Measurements from ENCODE around the gene RADX.
"Not testable (repeated sequence)": the region's sequence is repeated elsewhere in the genome, so short reads cannot be mapped to it uniquely, and the experiment has no call there.

The RADX gene, protein sequence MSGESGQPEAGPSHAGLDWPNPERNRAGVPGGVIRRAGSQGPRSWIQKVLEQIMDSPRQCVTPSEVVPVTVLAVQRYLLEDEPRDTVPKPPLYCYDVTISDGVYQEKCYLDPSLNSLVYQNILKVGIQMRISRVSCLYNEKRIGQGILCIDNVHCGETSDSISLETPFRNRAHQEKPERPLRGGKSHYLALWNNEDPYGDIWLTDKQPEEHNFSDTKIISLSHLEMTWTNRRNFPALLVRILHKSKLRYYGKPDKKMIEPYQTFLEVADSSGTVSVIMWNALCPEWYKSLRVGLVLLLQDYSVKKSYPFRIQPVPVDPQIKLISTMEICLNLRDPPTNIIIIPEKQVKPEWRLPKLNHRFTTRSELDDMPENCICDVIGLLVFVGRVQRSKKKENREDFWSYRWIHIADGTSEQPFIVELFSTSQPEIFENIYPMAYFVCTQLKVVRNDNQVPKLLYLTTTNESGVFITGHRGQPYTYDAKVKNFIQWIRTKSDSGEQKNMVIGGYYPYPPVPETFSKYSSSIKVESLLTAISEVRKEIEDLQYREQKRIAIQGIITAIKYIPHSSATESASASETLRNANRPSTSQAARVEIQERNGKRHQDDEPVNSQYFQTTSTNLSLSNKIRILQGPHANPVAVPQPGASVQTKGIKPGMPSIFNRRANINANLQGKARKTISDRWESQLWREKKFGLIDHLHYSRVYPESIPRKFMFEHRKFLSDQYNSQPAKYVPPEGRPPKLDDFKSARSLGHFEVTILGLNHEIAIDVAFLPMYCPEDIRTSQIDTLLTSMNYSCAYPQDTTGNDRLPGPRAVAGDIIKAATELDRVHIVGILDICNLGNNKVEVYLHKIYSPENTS

DNA sequence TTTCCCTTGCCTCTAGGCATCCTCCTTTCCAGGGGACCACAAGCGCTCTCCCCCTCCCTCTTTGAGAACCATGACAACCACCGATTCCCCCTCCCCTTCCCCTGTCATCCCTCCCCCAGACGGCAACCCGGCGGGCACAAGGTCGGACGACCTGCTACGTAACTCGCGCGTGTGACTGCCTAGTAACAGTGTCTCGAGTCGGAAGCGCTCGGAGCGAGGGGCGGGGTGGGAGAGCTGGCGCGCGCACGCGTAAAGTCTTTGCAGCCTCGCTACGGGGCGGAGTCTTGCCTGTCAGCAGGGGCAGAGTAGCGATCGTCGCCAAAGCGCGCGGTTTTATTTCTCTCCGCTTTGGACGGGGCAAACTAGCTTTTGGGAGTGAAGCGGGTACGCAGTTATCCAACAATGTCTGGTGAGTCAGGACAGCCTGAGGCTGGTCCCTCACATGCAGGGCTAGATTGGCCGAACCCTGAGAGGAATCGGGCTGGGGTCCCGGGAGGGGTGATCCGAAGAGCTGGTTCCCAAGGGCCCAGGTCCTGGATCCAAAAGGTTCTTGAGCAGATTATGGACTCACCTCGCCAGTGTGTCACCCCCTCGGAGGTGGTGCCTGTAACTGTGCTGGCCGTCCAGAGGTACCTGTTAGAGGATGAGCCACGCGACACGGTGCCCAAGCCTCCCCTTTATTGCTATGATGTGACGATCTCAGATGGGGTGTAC, at the start of gene RADX:
Gene RADX (plus strand): TSS at position 300 of the 714 bp plus-strand sequence. CDS start 103 bp downstream, at position 403.
- peak; percentile 88 for DNase-seq

DNA sequence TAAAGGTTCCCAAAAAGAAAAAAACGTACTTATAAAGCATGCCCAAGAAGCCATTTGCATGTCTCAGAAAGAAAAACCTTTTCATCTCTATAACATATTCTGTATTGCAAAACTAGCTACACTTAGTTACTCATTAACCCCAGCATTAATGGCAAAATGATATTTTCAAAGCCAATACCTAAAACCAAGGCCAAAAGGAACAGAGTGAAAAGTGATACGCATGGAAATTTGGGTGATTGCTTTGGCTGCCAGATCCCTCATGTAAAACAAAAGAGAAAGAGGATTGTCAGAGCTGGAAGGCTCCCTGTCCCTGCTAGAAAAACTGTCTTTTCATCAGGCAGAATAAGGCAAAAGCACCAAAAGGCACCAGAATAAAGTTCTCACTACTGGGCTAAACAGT, 46.8 kb upstream of the RADX start:
- no peak for DNase-seq

- no peak for DNase-seq
These were observed 45.4 kb upstream of the RADX start for GRCh38 chrX:106566362-106566761.

DNA sequence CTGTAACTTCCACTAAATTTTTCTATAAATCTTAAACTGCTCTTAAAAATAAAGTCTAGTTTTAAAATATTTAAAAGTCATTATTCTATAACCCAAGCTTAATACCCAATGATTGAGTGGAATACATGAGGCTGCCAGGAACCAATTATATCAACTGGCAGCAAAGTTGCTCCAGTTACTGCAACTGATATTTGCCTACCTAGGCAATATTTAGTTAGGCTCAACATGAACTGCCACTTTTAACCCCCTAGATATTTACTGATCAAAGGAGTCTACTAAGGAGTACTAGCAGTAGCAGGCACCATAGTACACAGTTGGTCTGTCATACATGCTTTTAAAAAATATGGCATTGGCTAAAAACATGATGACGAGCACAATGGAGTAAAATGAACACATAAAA, 29.9 kb upstream of the RADX start:
- no peak for DNase-seq

- DNase-seq, result no peak
These were observed 26.3 kb upstream of the RADX start for GRCh38 chrX:106585478-106585877.

- peak; percentile 2 for DNase-seq
These were observed 23.0 kb upstream of the RADX start for GRCh38 chrX:106588801-106589200.

DNA sequence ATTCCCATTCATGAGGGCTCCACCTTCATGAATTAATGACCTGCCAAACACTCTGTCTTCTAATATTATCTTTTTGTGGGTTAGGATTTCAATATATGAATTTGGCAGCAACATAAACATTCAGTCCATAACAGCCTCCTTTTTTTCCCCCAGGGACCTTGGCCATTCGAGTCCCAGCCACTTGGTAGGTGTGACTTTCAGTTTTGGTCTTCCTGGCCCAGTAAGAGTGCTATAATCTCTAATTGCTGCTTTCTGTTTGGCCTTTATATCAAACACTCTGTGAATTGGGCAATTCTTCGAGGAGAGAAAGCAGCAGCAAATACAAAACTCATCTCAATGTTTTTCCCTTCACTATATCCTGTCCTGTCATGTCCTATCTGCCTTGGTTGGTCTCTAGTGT, 12.4 kb upstream of the RADX start:
- DNase-seq, result no peak

DNA sequence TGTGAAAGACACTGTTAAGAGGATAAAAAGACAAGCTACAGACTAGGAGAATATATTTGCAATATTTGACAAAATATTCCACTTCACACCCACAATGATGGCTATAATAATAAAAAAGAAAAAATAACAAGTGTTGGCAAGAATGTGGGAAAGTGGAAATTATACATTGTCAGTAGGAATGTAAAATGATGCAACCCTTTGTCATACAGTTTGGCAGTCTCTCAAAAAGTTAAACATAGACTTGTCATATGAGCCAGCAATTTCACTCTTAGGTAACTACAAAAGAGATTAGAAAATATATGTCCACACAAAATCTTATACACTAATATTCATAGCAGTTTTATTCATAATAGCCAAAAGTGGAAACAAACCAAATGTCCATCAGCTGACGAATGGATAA, 5.2 kb upstream of the RADX start:
- no peak for DNase-seq

DNA sequence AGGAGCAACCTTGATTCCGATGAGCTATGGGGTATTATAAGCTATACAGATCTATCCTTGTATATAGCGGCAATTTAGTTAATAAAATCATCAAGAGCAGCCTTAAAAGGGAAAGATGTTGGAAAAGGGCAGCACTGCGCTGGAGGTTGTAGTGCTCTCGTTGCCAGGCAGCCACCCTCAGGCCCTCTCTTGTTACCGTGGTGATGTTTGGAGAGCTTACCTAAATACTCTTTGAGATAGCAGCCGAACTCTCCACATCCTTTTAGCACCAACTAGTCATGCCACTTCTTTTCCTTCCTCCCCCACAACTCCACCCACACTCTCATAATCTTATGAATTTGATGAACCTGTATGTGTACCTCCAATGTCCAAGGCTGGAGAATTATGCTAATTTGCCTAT, 3.8 kb upstream of the RADX start:
- peak; percentile 74 for DNase-seq

GRCh38 chrX:106611317-106611678, 480 bp upstream of the RADX start:
- no peak for DNase-seq

- DNase-seq, result no peak
These were observed 600 bp downstream of the RADX start for GRCh38 chrX:106612393-106612763.

DNA sequence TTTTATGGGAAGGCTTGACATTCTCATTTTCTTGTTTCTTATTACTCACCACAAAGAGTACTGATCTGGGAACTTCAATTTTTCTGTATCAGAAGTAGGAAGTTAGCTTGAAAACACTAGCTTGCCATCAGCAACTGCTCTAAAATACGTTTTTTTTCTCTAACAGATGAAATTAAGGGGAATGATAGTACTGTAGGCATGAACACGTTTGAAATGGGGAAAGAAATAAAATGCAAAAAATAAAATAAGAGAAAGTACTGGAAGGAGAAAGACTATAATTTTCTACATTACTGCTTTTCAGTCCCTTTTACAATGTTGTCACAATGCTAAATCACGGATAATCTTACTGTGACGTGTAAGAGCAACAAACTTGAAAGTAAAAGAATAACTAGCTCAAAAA, 1.5 kb downstream of the RADX start:
- DNase-seq, result no peak

DNA sequence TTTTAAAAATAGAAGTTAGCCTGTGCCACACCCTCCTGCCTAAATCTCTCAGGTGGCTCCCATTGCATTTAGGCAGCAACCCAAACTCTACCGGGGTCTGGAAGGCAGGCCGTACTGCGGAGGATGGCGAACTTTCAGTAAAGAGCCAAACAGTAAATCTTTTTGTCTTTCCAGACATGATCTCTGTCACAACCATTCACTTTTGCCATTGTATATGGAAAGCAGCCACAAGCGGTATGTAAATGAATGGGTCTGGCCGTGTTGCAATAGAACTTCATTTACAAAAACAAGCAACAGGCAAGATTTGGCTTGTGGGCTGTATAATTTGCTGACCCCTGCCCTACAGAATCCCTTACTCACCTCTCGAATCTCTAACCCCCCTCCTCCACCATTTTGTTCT, 3.3 kb downstream of the RADX start:
- no peak for DNase-seq

GRCh38 chrX:106619797-106620196, 8.0 kb downstream of the RADX start:
- no peak for DNase-seq

DNA sequence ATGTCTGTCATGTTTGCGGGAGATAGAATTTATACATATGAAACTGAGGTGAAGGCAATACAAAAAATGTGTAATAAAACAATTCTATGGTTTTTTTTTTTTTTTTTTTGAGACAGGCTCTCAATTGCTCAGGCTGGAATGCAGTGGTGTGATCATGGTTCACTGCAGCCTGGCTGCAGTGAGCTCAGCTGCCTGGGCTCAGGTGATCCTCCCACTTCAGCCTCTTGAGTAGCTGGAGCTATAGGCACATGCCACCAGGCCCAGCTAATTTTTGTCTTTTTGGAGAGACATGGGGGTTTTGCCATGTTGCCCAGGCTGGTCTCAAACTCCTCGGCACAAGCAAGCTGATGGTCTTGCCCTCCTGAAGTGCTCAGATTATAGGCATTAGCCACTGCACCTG, 10.1 kb downstream of the RADX start:
- DNase-seq, result no peak

GRCh38 chrX:106626789-106627188, 15.0 kb downstream of the RADX start:
- no peak for DNase-seq

DNA sequence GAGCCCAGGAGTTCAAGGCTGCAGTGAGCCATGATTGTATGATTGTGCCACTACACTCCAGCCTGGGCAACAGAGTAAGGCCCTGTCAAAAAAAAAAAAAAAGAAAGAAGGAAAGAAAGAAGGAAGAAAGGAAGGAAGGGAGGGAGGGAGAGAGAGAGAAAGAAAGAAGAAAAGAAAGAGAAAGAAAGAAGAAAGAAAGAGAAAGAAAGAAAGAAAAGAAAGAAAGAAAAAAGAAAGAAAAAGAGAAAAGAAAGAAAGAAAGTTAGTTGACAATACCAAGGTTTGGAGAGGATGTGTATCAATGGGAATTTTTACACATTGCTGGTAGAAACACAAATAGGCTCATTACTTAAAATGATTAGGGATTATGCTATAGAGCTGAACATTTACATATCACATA, 19.8 kb downstream of the RADX start:
- no peak for DNase-seq

GRCh38 chrX:106649523-106650428, 38.0 kb downstream of the RADX start:
- DNase-seq, result no peak

DNA sequence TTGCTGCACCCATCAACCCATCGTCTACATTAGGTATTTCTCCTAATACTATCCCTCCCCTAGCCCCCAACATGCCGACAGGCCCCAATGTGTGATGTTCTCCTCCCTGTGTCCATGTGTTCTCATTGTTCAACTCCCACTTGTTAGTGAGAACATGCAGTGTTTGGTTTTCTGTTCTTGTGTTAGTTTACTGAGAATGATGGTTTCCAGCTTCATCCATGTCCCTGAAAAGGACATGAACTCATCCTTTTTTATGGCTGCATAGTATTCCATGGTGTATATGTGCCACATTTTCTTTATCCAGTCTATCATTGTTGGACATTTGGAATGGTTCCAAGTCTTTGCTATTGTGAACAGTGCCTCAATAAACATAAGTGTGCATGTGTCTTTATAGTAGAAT, 41.8 kb downstream of the RADX start:
- DNase-seq, result not testable (repeated sequence)

GRCh38 chrX:106670631-106671030, 58.9 kb downstream of the RADX start:
- DNase-seq, result no peak

DNA sequence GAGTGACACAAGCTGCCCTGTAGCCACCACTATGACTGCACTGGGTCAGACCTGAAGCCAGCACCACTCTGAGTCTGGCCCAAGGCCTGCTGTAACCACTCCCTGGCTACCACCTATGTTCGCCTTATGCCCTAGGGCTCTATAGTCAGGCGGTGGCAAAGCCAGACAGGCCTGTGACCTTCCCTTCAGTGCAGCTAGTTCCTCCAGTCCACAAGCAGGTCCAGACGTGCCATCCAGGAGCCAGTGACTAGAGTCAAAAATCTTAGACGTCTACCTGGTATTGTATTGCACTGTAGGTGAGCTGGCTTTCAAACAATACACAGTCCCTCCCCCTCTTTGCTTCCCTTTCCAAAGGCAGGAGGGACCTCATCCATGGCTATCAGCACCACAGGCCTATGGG, 60.7 kb downstream of the RADX start:
- no peak for DNase-seq

GRCh38 chrX:106680716-106681115, 68.9 kb downstream of the RADX start:
- no peak for DNase-seq

- DNase-seq, result no peak
These were observed 72.4 kb downstream of the RADX start for GRCh38 chrX:106684207-106684606.
